Activated naive CD8-positive, alpha-beta T cell treated with anti-CD3 and anti-CD28 coated beads, Interleukin-2, amount 10 ng/mL, durations not matched to agents 7 days and 5 days (primary cell): ENCODE measurements around the gene PLCH1. TPM values are rescaled to one million over a fixed set of nuclear protein-coding genes. Genes with fewer than 3 reads are reported as not detected.
"Not testable (repeated sequence)": the region's sequence is repeated elsewhere in the genome, so short reads cannot be mapped to it uniquely, and the experiment has no call there.

Experiments used
- ATAC-seq: fragments of 150-1000 bp; cut with Tn5 transposase; one replicate; pipeline ENCODE4 v1.10.0; 2021; ENCODE audit warnings: low read depth, moderate library complexity
- POLR2A ChIA-PET: fragments of 350-600 bp; sonication (Branson Sonifier 250); formaldehyde crosslinking; loops from one replicate; lab custom pipeline; 2021; ENCODE audit warnings: antibody characterized with exemption; lab: Charles Lee
- DNase-seq: peaks from one replicate; pipeline ENCODE4 v3.0.0; 2021
- H3K27ac Mint-ChIP-seq: one replicate; pipeline ENCODE4 v1.8.0; 2022; ENCODE audit warnings: mild to moderate bottlenecking, mixed read lengths
- H3K27me3 Mint-ChIP-seq: one replicate; pipeline ENCODE4 v1.8.0; 2022; ENCODE audit warnings: mild to moderate bottlenecking, moderate library complexity, mixed read lengths
- H3K36me3 Mint-ChIP-seq: one replicate; pipeline ENCODE4 v1.8.0; 2021; ENCODE audit warnings: mild to moderate bottlenecking, mixed read lengths
- H3K4me1 Mint-ChIP-seq: one replicate; pipeline ENCODE4 v1.8.0; 2021; ENCODE audit warnings: mixed read lengths
- H3K4me3 Mint-ChIP-seq: one replicate; pipeline ENCODE4 v1.8.0; 2022; ENCODE audit warnings: mild to moderate bottlenecking, moderate library complexity, mixed read lengths
- H3K9me3 Mint-ChIP-seq: one replicate; pipeline ENCODE4 v1.8.0; 2021; ENCODE audit warnings: mixed read lengths
- total RNA-seq, 2 experiments: library from RNA; stranded (reverse); gene quantifications; one replicate each; pipeline ENCODE4 v1.2.3, GENCODE V29; 2021

Gene PLCH1
- total RNA-seq, 2 experiments from 2014 or later: 3.8 to 5.1 TPM

GRCh38 chr3:155614410-155614809 lies 130.5 kb downstream of the PLCH1 start:
- POLR2A ChIA-PET, H3K9me3 Mint-ChIP-seq, H3K4me1 Mint-ChIP-seq, DNase-seq, H3K27me3 Mint-ChIP-seq, H3K27ac Mint-ChIP-seq, H3K36me3 Mint-ChIP-seq, H3K4me3 Mint-ChIP-seq, ATAC-seq: not testable (repeated sequence)

GRCh38 chr3:155611456-155611855 lies 133.4 kb downstream of the PLCH1 start:
- no peak for ATAC-seq
- no peaks in the 10 kb centered on the region for H3K4me1 Mint-ChIP-seq
- H3K4me3 Mint-ChIP-seq: no peak overlapping the region
- POLR2A ChIA-PET: no interaction called here
- H3K27me3 Mint-ChIP-seq: peaks cover 10% of the 10 kb centered on the region
- DNase-seq: no peak
- H3K36me3 Mint-ChIP-seq: no peaks in the 10 kb centered on the region
- peaks cover 12% of the 10 kb centered on the region for H3K9me3 Mint-ChIP-seq
- no peak overlapping the region for H3K27ac Mint-ChIP-seq

DNA sequence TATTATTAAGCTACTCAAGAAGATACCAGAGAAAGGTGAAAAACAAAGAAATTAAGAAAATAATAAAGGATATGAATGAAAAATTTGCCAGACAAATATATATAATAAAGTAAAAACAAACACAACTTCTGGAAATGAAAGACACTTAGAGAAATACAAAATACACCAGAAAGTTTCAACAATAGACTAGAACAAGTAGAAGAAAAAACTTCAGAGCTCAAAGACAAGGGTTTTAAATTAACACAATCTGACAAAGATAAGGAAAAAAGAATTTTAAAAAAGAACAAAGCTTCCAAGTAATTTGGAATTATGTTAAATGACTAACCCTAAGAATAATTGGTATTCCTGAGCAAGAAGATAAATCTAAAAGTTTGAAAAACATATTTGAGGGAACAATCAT lies 135.3 kb downstream of the PLCH1 start:
- ATAC-seq (no peak), DNase-seq (no peak)
- no peak overlapping the region for H3K4me3 Mint-ChIP-seq
- no peaks in the 10 kb centered on the region for H3K36me3 Mint-ChIP-seq
- H3K27me3 Mint-ChIP-seq: peaks cover 14% of the 10 kb centered on the region
- POLR2A ChIA-PET: no interaction called here
- peaks cover 8% of the 10 kb centered on the region for H3K9me3 Mint-ChIP-seq
- H3K27ac Mint-ChIP-seq: no peak overlapping the region
- H3K4me1 Mint-ChIP-seq: no peaks in the 10 kb centered on the region

DNA sequence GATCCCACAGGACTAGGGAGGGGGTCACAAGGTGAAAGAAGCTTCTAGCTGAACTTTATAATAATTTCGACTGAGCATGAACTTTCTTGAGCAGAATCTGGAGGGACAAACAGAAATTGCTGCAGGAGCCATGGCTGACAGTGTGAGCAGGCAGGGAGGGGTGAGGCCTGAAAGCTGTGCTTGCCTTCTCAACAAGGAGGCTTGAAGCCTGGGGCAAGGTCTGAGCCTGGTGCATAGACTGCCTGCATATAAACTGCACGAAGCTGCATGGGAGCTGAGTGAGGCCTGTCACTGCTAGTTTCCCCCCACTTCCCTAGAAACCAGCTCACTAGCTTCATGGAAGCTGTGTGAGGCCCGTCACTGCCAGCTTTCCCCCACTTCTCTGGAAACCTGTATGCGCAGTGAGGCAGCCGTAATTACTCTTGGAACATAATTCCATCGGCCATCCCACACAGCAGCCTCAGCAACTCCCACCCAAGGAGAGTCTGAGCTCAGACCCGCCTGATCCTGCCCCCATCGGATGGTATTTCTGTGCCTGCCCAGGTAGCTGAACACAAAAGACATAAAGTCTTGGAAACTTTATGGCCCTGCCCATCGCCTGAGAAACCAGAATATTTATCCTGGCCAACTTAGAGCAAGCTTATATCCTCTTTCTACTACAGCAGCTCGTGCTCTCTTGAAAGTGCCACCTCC lies 136.5 kb downstream of the PLCH1 start:
- DNase-seq (no peak), ATAC-seq (no peak)
- Mint-ChIP-seq H3K36me3 (no peaks in the 10 kb centered on the region), H3K4me1 (no peaks in the 10 kb centered on the region), H3K27me3 (peaks cover 10% of the 10 kb centered on the region), H3K4me3 (no peak overlapping the region), H3K27ac (no peak overlapping the region), H3K9me3 (peaks cover 8% of the 10 kb centered on the region)
- POLR2A ChIA-PET: no interaction called here

- peaks cover 9% of the 10 kb centered on the region for H3K27me3 Mint-ChIP-seq
- POLR2A ChIA-PET: no interaction called here
- H3K4me3 Mint-ChIP-seq: no peak overlapping the region
- no peaks in the 10 kb centered on the region for H3K36me3 Mint-ChIP-seq
- ATAC-seq (no peak), DNase-seq (no peak)
- no peak overlapping the region for H3K27ac Mint-ChIP-seq
- H3K9me3 Mint-ChIP-seq: peaks cover 8% of the 10 kb centered on the region
- H3K4me1 Mint-ChIP-seq: no peaks in the 10 kb centered on the region
Observed at GRCh38 chr3:155607761-155608160, 137.1 kb downstream of the PLCH1 start.

DNA sequence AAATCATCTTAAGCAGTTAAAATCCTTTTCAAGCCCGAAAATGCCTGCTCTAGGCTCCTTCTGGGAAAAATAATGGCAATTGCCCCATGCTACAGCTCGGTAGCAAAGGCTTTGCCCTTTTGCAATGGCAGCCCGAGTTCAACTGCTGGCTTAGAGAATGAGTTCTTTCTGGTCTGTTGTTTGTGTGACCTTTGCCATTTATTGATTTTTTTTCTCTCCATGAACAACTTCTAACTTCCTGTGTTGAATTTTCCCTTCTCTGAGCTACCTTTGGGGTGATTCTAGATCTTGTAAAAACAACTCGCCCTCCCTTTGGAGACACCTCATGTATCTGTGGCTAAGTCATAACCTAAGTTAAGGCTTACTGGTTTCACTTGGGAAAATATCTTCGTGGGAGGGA lies 139.3 kb downstream of the PLCH1 start:
- peaks cover 7% of the 10 kb centered on the region for H3K9me3 Mint-ChIP-seq
- no peaks in the 10 kb centered on the region for H3K36me3 Mint-ChIP-seq
- ATAC-seq (no peak), DNase-seq (no peak)
- H3K4me1 Mint-ChIP-seq: no peaks in the 10 kb centered on the region
- H3K27me3 Mint-ChIP-seq: peaks cover 9% of the 10 kb centered on the region
- no peak overlapping the region for H3K27ac Mint-ChIP-seq
- H3K4me3 Mint-ChIP-seq: no peak overlapping the region
- POLR2A ChIA-PET: no interaction called here

- ATAC-seq (no peak), DNase-seq (no peak)
- POLR2A ChIA-PET: no interaction called here
- Mint-ChIP-seq H3K4me1 (no peaks in the 10 kb centered on the region), H3K36me3 (no peaks in the 10 kb centered on the region), H3K27me3 (peaks cover 9% of the 10 kb centered on the region), H3K27ac (no peak overlapping the region), H3K9me3 (peaks cover 7% of the 10 kb centered on the region), H3K4me3 (no peak overlapping the region)
Observed at GRCh38 chr3:155604967-155605366, 139.9 kb downstream of the PLCH1 start.

- DNase-seq (no peak), ATAC-seq (no peak)
- Mint-ChIP-seq H3K27me3 (peaks cover 12% of the 10 kb centered on the region), H3K9me3 (peaks cover 7% of the 10 kb centered on the region), H3K4me1 (no peaks in the 10 kb centered on the region), H3K4me3 (no peak overlapping the region), H3K36me3 (no peaks in the 10 kb centered on the region), H3K27ac (no peak overlapping the region)
- POLR2A ChIA-PET: no interaction called here
Observed at GRCh38 chr3:155604126-155604525, 140.7 kb downstream of the PLCH1 start.

GRCh38 chr3:155603302-155603701 lies 141.6 kb downstream of the PLCH1 start:
- Mint-ChIP-seq H3K27me3 (peaks cover 12% of the 10 kb centered on the region), H3K4me1 (no peaks in the 10 kb centered on the region), H3K4me3 (no peak overlapping the region), H3K36me3 (no peaks in the 10 kb centered on the region), H3K9me3 (no peaks in the 10 kb centered on the region), H3K27ac (no peak overlapping the region)
- POLR2A ChIA-PET: no interaction called here
- ATAC-seq: no peak
- no peak for DNase-seq

DNA sequence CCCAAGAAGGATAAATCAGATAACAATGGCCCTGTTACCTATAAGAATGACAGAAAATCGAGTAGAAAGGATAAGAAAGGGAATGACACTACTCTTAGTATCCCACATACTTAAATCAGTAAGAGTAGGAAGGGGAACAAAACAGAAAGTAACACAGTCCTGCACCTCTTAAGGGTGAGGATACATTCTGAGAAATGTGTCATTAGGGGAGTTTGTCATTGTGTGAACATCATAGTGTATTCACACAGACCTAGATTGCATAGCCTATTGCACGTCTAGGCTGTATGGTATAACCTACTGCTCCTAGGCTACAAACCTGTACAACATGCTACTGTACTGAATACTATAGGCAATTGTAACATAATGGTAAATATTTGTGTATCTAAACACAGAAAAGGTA lies 142.6 kb downstream of the PLCH1 start:
- no peak overlapping the region for H3K4me3 Mint-ChIP-seq
- ATAC-seq: no peak
- H3K27ac Mint-ChIP-seq: no peak overlapping the region
- H3K36me3 Mint-ChIP-seq: no peaks in the 10 kb centered on the region
- POLR2A ChIA-PET: no interaction called here
- H3K9me3 Mint-ChIP-seq: no peaks in the 10 kb centered on the region
- DNase-seq: no peak
- no peaks in the 10 kb centered on the region for H3K4me1 Mint-ChIP-seq
- H3K27me3 Mint-ChIP-seq: peaks cover 13% of the 10 kb centered on the region

DNA sequence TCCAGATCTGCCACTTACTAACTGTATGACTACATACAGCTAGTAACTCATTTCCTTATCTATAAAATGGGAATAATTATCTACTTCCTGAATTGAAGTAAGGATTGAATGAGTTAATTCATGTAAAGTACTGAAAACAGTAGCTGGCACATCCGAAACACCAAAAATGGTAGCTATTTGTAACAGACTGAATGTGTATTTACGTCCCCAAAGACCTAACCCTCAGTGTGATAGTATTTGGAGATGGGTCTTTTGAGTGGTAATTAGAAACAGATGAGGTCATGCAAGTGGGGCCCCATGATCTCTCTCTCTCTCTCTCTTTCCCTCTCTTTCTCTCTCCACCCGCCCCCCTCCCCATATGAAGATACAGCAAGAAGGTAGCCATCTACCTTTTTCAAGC lies 146.2 kb downstream of the PLCH1 start:
- no peak overlapping the region for H3K4me3 Mint-ChIP-seq

DNA sequence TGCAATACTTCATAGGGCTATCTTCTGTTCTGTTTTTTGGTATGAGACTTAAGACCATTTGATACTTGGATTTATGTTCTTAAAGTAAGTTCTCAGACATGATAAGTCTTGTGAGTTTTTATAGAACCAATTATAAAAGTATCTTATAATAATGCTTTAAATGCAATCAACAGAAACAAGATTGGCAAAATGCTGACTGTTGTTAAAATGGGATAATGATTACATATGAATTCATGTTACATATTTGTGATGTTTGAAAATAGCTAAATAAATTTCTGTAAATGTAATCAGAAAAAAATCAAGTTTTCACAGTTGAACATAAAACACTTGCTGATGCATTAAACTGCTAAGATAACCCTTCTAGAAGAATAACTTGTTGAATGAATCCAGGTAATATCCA lies 148.3 kb downstream of the PLCH1 start:
- no peaks in the 10 kb centered on the region for H3K36me3 Mint-ChIP-seq
- H3K4me3 Mint-ChIP-seq: no peak overlapping the region
- H3K9me3 Mint-ChIP-seq: no peaks in the 10 kb centered on the region
- H3K27me3 Mint-ChIP-seq: peaks cover 25% of the 10 kb centered on the region
- H3K4me1 Mint-ChIP-seq: no peaks in the 10 kb centered on the region
- DNase-seq (no peak), ATAC-seq (no peak)
- H3K27ac Mint-ChIP-seq: no peak overlapping the region
- POLR2A ChIA-PET: no interaction called here

More for the DNA sequence above, 146.2 kb downstream of the PLCH1 start:
- Mint-ChIP-seq H3K4me1 (no peaks in the 10 kb centered on the region), H3K27me3 (peaks cover 23% of the 10 kb centered on the region), H3K9me3 (no peaks in the 10 kb centered on the region), H3K27ac (no peak overlapping the region), H3K36me3 (no peaks in the 10 kb centered on the region)
- DNase-seq (no peak), ATAC-seq (no peak)
- POLR2A ChIA-PET: no interaction called here

- Mint-ChIP-seq H3K4me3 (no peak overlapping the region), H3K4me1 (no peaks in the 10 kb centered on the region), H3K27me3 (peaks cover 28% of the 10 kb centered on the region), H3K36me3 (no peaks in the 10 kb centered on the region), H3K27ac (no peak overlapping the region), H3K9me3 (no peaks in the 10 kb centered on the region)
- no peak for ATAC-seq
- DNase-seq: no peak
- POLR2A ChIA-PET: no interaction called here
Observed at GRCh38 chr3:155595371-155595770, 149.5 kb downstream of the PLCH1 start.

DNA sequence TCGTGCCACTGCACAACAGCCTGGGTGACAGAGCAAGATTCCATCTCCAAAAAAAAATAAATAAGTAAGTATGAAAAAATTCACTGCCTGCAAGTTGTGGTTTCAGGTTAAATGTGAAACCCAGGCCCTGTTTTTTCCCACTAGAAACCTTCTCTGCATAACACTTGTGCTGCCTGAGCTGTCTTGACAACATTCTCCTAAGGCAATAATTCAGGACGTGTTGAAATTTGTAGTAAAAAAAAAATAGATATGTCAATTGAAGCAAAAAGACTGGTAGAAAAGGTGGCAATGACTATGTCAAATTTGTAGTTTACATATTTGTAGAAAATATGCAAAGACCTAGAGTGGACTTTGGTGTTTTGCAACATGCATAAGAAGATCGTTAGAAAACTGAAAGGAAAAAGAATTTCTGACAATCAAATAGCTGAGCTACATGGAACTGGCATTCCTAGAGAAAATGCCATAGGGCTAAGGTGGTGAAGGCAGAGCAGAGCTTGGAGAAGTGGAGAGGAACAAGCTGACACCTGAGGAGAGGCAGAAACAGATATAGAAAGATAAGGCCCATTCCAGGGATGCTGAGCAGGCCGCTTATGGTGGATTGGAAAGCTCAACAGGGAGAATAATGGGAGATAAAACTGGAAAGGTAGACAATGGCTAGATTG lies 150.2 kb downstream of the PLCH1 start:
- ATAC-seq (no peak), DNase-seq (no peak)
- H3K4me1 Mint-ChIP-seq: no peaks in the 10 kb centered on the region
- H3K27me3 Mint-ChIP-seq: peaks cover 28% of the 10 kb centered on the region
- POLR2A ChIA-PET: no interaction called here
- H3K36me3 Mint-ChIP-seq: no peaks in the 10 kb centered on the region
- no peaks in the 10 kb centered on the region for H3K9me3 Mint-ChIP-seq
- H3K27ac Mint-ChIP-seq: no peak overlapping the region
- H3K4me3 Mint-ChIP-seq: no peak overlapping the region
